Adrenal gland (tissue), 5 donors: ENCODE data around the gene ANKS1B.

ENCODE experiments used
- CTCF ChIP-seq, 6 experiments: fragments of 450-650 bp in 4 of 6; fragments of 200-600 bp in 2 of 6; sonication (generic) in 1 of 6; IDR thresholded peaks; 1 replicate in 5 of 6; 2 replicates in 1 of 6; pipeline versions ENCODE4 v1.5.1 to v1.8.0; 2016 to 2021; ENCODE audit warnings: antibody characterized with exemption in 6 of 6, mild to moderate bottlenecking in 2 of 6, moderate library complexity in 1 of 6
- POLR2A ChIP-seq, 2 donors: fragments of 450-650 bp; IDR thresholded peaks; one replicate each; pipeline ENCODE4 v1.6.1; 2017; ENCODE audit warnings: antibody characterized with exemption in 2 of 2, mild to moderate bottlenecking in 2 of 2, moderate library complexity in 1 of 2
- donor health status: DM: no; HTN: no; CAD: no.

GRCh38 chr12:98901189-98901588, 1083.5 kb downstream of the ANKS1B start:
- no peak for TF ChIP-seq CTCF (IDR thresholded peaks at IDR 0.05)
- TF ChIP-seq POLR2A (IDR thresholded peaks at IDR 0.05) = no peak
